ENCODE results near the gene SCAPER.
"Not testable (repeated sequence)": the region's sequence is repeated elsewhere in the genome, so short reads cannot be mapped to it uniquely, and the experiment has no call there.

SCAPER gene

DNA sequence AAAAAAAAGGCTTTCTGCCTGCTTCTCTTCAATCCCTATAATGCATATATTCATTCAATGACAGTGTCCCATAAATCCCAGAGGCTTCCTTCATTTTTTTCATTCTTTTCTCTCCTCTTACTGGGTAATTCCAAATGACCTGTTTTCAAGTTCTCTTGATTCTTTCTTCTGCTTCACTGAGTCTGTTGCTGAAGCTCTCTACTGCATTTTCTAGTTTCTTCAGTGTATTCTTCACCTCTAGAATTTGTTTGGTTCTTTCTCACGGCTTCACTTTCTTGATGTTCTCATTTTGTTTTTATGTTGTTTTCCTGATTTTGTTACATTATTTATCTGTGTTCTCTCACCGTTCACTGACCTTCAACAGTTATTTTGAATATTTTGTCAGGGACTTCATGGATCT lies 141.6 kb downstream of the SCAPER start:
- no peak for DNase-seq

DNA sequence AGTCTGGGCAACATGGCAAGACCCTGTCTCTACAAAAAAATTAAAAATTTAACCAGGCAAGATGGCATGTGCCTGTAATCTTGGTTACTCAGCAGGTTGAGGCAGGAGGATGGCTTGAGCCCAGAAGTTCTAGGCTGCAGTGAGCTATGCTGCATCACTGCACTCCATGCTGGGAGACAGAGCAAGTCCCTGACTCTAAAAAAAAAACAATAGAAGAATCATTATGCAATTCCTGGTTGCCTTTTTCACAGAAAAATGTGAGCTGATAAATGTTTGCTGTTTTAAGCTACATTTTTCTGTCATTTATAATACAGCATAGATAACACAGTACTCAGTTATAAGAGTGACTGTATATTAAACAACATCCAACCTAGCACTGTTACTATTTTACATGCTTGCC lies 148.8 kb downstream of the SCAPER start:
- DNase-seq: no peak

DNA sequence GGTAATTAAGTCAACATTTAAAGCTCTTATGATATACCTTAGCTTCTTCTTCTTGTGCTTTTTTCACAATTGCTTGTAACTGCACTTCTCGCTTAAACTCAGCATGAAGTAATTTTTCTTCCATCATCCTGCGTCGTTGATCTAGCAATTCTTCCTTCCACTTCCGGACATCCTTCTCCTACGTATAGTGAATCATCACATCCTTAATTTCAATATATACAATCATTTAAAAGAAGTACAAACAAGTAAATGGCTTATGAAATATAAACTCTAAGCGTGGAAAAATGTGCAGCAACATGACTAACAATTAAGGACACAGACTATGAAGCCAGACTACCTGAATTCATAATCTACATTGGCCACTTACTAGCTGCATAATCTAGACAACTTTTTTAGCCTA lies 151.4 kb downstream of the SCAPER start:
- no peak for DNase-seq

DNA sequence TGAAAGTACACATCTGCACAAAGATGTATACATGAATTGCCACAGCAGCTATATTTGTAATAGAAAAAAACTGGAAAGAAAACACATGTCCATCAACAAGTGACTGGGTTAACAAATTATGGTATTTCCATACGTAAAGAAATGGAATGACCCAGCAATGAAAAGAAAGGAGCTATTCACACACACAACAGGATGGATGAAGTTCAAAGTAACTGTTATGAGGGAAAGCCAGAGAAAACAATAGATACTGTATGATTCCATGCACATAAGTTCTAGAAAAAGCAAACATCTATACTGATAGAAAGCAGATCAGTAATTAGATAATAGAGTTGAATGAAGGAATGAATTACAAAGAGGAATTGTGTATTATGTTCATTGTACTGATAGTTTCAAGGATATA lies 152.0 kb downstream of the SCAPER start:
- DNase-seq: no peak

DNA sequence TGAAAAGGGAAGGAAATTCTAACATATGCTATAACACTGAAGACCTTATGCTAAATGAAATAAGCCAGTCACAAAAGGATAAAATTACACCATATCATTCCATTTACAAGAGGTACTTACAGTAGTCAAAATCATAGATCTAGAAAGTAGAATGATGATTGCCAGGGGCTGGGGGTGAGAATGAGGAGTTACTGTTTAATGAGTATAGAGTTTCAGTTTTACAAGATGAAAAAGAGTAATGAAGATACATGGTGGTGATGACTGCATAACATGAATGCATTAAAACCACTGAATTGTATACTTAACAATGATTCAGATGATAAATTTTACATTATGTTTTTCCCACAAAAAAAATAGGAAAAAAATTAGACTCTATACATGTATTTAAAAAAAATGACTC lies 152.6 kb downstream of the SCAPER start:
- DNase-seq: no peak

DNA sequence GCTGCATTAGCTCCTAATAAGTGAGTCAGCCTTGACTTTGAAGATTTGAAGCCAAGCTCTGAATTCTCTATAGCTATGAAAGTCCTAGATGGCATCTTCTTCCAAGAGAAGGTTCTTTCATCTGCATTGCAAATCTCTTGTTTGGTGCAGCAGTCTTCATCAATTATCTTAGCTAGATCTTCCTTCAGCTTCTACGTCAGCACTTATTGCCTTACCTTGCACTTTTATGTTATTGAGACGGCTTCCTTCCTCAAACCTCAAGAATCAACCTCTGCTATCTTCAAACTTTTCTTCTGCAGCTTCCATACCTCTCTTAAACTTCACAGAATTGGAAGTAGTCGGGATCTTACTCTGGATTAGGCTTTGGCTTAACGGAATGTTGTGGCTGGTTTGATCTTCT lies 167.6 kb downstream of the SCAPER start:
- DNase-seq: no peak

DNA sequence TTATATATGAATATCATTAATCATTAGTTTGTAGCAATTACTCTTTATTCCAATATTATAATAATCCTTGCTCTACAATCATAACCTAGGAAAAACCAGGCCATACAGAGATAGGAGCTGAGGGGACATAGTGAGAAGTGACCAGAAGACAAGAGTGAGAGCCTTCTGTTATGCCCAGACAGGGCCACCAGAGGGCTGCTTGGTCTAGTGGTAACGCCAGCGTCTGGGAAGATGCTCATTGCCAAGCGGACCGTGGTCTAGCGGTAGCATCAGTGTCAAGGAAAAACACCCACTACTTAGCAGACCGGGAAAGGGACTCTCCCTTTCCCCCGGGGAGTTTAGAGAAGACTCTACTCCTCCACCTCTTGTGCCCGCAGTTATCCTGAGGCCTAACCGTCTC lies 172.8 kb downstream of the SCAPER start:
- not testable (repeated sequence) for DNase-seq

DNA sequence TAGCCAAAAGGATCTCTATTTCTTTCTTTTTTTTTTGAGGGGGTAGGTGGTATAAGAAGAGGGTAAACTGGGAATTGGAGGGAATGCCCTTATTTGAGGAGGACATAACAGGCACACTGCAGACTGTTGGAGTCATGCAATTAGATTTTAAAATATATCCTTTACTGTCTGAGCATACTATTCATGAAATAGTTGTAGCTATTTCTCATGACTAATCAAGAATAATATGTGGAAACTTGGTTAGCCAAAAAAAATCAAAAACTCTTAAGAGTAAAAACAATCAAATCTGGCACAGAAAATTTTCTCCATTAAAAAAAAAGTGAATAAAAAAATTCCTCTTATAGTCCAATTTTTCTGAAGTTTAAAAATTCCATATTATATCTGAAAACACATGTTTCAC lies 174.9 kb downstream of the SCAPER start:
- no peak for DNase-seq

DNA sequence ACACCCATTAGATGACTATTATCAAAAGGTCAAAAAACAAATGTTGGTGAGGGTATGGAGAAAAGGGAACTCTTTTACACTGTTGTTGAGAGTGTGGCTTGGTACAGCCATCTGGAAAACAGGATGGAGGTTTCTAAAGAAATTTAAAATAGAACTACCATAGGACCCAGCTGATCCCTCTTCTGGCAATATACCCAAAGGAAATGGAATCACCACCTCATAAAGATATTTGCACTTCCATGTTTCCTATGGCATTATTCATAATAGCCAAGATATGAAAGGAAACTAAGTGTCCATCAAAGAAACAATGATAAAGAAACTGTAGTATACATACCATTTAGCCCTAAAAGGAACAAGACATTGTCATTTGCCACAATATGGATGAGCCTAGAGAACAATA lies 186.3 kb downstream of the SCAPER start:
- no peak for DNase-seq

DNA sequence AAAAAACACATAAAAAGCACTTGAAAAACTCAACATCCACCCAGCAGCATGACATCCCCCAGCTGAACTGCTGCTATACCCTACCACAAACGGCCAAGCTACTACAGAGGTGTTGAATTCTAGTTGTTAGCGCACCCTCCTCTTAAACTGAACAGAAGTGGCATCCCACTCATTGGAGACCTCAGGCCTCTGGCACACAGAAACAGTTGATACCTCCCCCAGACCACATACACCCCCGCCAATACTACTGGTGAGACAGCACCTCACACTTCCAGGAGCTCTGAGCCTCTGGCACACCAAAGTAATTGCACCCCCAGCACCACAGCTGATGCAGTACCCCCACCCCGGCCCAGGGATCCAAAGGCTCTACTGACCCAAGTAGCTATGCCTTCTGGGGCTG lies 190.2 kb downstream of the SCAPER start:
- DNase-seq: no peak

DNA sequence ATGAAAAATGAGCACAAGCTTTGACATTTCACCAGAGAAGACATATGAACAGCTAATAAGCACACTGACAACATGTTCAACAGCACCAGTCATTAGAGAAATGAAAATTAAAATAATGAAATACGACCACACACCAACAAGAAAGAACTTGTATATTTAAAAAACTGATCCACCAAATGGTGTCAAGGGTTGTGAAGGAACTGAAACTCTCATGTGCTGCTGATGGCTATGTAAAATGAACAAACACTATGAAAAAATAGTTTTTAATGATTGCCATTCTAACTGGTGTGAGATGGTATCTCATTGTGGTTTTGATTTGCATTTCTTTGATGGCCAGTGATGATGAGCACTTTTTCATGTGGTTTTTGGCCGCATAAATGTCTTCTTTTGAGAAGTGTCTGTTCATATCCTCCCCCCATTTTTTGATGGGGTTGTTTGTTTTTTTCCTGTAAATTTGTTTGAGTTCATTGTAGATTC lies 193.8 kb downstream of the SCAPER start:
- DNase-seq: peak; percentile 22

DNA sequence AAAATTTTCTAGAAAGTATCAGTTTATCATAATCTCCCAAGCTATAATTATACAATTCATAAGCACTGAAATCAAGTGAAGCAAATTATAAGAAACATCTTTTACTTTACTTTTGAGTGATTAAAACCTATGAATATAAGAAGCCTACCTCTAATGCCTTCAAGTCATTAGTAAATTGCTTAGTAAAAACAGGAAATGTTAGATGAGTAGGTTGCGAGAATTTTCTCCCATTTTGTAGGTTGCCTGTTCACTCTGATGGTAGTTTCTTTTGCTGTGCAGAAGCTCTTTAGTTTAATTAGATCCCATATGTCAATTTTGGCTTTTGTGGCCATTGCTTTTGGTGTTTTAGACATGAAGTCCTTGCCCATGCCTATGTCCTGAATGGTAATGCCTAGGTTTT lies 201.1 kb downstream of the SCAPER start:
- not testable (repeated sequence) for DNase-seq

DNA sequence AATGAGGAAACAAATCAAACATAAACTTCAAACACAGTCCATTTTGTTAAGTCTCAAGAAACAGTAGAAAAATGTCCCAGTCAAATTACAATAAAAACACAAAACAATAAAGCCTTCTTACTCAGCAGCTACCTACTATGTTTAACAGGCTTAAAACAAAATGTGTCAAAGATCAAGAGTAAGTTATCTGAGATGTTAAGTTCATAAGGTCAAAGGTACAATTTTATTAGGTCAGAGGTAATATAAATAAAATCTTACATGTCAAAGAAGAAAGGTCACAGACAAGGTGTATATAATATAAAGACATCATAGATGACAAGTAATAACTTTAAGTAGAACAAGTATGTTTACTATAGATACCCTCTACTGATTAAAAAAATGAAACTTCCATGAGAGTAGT lies 208.3 kb downstream of the SCAPER start:
- no peak for DNase-seq

DNA sequence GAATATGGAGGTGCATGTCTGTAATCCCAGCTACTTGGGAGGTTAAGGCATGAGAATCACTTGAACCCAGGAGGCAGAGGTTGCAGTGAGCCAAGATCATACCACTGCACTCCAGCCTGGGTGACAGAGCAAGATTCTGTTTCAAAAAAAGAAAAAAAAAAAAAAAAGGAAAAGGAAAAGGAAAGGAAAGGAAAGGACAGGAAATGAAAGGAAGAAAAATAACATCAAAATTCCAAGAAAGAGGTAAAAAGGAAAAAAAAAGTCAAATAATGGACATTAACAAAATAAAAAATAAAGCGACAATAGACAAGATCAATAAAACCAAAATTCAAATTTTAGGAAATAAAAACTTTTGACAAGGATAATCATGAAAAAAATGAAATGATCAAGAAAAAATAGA lies 212.6 kb downstream of the SCAPER start:
- not testable (repeated sequence) for DNase-seq

DNA sequence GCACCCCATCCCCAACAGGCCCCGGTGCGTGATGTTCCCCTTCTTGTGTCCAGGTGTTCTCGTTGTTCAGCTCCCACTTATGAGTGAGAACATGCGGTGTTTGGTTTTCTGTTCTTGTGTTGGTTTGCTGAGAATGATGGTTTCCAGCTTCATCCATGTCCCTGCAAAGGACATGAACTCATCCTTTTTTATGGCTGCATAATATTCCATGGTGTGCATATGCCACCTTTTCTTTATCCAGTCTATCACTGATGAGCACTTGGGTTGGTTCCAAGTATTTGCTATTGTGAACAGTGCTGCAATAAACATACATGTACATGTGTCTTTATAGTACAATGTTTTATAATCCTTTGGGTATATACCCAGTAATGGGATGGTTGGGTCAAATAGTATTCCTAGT lies 217.5 kb downstream of the SCAPER start:
- DNase-seq: not testable (repeated sequence)

DNA sequence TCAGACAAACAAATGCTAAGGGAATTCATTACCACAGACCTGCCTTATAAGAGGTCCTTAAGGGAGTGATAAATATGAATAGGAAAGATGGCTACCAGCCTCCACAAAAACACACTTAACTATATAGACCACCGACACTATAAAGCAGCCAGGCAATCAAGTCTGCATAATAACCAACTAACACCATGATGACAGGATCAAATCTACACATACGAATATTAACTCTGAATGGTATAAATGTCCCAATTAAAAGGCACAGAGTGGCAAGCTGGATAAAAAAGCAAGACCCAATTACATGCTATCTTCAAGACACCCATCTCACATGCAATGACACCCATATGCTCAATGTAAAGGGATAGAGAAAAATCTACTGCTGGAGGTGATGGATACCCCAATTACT lies 221.1 kb downstream of the SCAPER start:
- DNase-seq: no peak

DNA sequence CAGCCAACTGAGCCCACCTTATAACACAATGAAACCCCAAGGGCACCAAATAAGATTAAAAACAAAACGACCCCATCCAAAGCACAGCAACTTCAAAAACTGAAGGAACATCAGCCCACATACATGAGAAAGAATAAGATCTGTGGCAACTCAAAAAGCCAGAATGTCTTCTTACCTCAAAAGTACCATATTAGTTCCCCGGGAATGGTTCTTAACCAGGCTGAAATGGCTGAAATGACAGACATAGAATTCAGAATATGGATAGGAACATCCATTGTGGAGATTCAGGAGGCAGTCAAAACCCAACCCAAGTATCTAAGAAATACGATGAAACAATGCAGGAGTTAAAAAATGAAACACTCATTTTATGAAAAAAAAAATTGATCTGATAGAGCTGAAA lies 222.3 kb downstream of the SCAPER start:
- DNase-seq: no peak

DNA sequence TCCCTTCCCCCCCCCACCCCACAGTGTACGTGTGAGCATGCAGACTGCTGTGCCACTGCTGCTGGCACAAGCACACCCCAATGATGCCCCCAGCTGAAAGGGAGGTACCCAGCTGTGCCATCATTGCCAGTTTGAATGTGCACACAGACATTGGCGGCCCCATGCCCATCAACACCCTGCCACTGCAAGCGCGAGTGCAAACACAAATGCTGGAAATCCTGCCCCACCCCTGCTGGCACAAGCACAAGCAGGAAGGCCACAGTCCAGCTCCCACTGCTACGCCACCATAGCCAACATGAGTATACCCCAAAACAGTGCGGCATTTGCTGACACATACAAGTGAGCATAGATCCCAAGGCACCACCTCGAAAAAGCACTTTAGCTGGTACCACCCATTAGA lies 222.9 kb downstream of the SCAPER start:
- no peak for DNase-seq

DNA sequence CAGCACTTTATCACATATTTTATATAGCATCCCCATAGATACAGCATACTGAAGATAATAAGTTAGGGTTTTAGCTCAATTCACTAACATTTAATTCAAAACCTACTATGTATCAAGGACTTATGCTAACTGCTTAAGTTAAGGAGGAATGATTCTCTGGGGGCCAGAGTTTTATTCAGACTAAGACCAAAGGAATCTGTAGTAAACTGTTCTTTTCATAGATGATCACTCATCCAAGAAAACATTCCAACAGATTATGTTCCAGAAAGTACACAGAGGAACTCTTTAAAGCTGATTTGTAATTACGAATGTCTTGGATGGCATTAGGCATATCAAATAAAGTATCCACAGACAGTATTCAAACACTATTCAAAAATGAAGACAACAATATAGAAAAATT lies 226.4 kb downstream of the SCAPER start:
- DNase-seq: no peak

DNA sequence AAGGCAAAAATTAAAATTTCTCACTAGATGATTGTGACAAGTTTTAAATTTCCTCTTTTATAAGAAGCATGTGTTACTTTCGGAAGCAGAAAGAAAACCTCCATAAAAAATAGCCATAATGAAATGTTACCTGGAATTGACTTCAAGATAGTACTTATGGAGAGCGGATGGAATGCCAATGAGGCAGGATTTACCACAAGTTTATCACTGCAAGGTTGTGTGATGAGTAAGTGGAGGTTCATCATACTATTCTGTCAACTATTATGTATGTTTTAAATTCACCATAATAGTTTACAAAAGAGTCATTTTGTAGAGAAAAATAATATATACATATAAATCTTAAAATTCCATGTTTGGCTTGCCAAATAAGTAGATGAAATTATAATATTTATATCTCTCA lies 230.3 kb downstream of the SCAPER start:
- DNase-seq: no peak

DNA sequence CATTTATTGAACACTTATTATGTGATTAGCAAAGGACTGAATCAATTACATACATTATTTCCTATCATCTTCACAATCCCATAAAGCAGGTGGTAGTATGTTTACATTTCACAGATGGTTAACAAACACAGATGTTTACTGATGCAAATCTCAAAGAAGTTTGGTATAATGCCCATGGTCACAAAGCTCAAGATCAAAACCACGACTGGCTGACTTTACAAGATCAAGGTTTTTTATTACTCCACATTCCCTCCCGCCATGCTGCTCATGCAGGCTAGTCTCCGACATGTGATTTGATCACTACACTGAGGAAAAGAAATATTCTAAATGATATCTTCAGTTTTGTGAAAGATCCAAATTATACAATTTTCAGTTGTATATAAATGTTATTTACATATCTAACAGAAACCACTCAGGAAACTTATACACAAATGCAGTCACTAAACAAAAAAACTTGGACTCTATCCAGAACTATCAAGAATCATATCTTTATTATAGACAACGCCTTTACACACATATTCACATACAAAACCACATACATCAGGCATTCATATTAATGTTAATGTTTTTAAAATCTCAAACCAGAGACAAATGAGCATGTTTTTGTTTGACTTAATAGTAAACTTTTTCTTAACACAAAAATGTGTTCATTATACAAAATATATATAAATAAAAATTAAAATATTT lies 235.5 kb downstream of the SCAPER start:
- no peak for DNase-seq

DNA sequence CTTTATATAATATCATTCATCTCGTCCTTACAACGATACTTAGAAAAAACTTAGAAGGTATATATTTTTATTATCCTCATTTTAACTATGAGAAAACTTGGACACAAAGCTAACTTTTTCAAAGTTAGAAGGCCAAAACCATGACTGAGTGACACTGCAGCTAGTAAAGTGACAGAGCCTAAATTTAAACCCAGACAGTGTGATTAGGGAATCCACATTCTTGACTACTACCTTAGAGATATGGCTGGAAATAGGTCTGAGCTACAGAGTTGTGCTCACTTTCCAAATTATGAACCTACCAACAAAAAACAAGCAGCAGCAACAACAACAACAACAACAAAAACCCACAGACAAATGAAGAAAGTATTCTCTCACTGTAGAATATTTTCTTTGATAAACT lies 236.2 kb downstream of the SCAPER start:
- no peak for DNase-seq

DNA sequence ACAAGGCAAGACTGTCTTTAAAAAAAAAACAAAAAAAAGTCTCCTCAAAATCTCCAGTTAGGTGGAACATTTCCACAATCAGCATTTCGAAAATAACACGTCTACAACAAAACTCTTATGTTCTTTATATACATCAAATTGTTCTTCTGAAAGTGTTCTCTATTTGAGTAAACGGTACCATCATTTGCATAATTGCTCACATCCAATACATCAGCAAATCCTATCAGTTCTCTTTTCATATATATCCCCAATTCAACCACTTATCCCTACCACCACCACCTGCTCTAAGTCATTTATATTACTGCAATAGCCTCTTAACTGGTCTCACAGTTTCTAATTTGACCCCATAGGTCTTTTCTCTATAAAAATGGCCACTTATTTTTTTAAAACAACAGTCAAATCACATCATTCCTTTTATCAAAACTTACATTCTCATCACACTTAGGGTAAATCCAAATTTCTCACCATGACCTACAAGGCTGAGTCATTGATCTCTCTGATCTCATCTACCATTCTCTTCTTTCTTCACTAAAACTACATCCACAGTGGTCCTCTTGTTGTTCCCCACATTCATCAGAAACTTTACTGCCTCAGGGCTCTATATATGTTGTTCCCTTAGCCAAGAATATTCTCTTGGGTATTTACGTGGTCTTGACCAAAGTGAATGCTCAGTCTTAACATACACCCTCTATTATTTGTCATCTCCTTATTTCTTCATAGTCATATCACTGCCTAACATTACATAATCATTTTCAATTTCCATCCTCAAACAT lies 237.0 kb downstream of the SCAPER start:
- no peak for DNase-seq

DNA sequence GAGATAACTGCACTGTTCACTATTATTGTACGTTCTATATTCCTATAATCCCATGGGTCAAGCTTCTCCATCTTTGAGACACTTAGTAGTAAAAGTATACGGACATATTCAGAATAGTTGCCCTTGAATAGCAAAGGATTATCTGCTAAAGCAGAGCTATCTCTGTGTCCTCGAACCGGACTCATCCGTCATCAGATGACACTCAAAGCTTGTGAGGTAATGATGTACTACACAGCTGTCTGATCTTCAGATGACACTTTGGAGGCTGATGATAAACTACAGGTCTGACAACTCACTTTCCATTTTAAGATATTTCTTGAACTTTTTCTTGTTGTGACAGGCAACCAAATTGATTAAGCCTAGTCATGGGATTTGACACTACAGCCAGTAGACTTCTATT lies 240.2 kb downstream of the SCAPER start:
- no peak for DNase-seq

DNA sequence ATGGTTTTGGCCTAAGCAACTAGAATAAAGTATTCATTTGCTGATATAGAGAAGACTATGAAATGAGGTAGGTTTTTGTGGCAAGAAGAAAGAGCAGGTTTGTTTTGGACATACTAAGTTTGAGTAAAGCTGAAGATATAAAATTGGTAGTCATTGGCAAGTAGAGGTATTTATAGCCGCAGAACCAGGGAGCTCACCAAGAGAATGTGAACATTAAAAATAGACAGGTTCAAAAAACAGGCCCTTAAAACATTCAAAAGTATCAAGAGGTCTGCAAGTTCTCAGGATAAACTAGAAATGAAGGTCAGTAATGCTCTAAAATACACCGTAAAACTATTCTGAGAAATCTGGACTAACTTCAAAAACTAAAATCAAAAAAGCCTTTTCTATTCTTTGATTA lies 240.7 kb downstream of the SCAPER start:
- no peak for DNase-seq
